ENCODE measurements around the gene STARD3NL.

The STARD3NL gene

DNA sequence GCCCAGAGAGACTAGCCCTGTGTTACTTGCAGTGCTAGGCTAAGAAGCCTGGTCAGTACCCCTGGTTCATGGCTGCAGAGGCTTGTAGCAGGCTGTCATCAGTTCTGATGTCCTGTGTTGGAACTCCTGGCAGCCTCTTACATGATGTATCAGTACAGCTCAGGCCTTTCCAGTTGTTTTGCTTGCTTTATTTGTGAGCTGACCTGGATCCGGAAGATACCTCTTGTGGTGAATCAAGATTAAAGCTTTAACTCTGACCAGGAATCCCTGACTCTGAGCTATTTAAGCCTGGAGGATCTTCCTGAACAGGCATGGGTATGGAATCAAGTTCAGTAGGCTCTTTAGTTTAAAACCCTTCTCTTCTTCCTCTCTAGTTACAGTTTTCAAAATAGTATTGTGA lies 4.4 kb downstream of the STARD3NL start:
- no peaks in the 10 kb centered on the region for H3K36me3 ChIP-seq (ENCODE audit: insufficient read depth, low read length)
- no peaks in the 10 kb centered on the region for H3F3A ChIP-seq (ENCODE audit: low read depth)
- H2AFZ ChIP-seq (ENCODE audit: low read length), result no peak overlapping the region
- H3K27me3 ChIP-seq (ENCODE audit: insufficient read depth, low read length, poor library complexity, severe bottlenecking), result no peaks in the 10 kb centered on the region
- peak overlapping the region; percentile 18 for H3K9ac ChIP-seq (ENCODE audit: low read depth, low read length, poor library complexity, severe bottlenecking)
- no peaks in the 10 kb centered on the region for H3K9me2 ChIP-seq (replicated peaks; ENCODE audit: low read depth, low read length)
- H3K4me3 ChIP-seq (ENCODE audit: low read length, poor library complexity, severe bottlenecking), result peak overlapping the region; percentile 91
- peaks cover 85% of the 10 kb centered on the region for H3K79me2 ChIP-seq (ENCODE audit: insufficient read depth, low read length)
- peaks cover 38% of the 10 kb centered on the region for H4K20me1 ChIP-seq (ENCODE audit: insufficient read depth, low read length, poor library complexity, severe bottlenecking)
- TF ChIP-seq, protein P1, sequence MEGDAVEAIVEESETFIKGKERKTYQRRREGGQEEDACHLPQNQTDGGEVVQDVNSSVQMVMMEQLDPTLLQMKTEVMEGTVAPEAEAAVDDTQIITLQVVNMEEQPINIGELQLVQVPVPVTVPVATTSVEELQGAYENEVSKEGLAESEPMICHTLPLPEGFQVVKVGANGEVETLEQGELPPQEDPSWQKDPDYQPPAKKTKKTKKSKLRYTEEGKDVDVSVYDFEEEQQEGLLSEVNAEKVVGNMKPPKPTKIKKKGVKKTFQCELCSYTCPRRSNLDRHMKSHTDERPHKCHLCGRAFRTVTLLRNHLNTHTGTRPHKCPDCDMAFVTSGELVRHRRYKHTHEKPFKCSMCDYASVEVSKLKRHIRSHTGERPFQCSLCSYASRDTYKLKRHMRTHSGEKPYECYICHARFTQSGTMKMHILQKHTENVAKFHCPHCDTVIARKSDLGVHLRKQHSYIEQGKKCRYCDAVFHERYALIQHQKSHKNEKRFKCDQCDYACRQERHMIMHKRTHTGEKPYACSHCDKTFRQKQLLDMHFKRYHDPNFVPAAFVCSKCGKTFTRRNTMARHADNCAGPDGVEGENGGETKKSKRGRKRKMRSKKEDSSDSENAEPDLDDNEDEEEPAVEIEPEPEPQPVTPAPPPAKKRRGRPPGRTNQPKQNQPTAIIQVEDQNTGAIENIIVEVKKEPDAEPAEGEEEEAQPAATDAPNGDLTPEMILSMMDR (conservative IDR thresholded peaks at IDR 0.05; ENCODE audit: low read length), result no peak
- no peak for TF ChIP-seq EZH2phosphoT487 (IDR thresholded peaks at IDR 0.05; ENCODE audit: borderline replicate concordance)
- no peaks in the 10 kb centered on the region for H3K9me3 ChIP-seq (ENCODE audit: insufficient read depth, low read depth, low read length)
- peaks cover 70% of the 10 kb centered on the region for H3K4me1 ChIP-seq (ENCODE audit: insufficient read depth, low read length, poor library complexity, severe bottlenecking)
- peak overlapping the region; percentile 92 for H3K4me2 ChIP-seq (ENCODE audit: low read depth, low read length, poor library complexity, severe bottlenecking)

DNA sequence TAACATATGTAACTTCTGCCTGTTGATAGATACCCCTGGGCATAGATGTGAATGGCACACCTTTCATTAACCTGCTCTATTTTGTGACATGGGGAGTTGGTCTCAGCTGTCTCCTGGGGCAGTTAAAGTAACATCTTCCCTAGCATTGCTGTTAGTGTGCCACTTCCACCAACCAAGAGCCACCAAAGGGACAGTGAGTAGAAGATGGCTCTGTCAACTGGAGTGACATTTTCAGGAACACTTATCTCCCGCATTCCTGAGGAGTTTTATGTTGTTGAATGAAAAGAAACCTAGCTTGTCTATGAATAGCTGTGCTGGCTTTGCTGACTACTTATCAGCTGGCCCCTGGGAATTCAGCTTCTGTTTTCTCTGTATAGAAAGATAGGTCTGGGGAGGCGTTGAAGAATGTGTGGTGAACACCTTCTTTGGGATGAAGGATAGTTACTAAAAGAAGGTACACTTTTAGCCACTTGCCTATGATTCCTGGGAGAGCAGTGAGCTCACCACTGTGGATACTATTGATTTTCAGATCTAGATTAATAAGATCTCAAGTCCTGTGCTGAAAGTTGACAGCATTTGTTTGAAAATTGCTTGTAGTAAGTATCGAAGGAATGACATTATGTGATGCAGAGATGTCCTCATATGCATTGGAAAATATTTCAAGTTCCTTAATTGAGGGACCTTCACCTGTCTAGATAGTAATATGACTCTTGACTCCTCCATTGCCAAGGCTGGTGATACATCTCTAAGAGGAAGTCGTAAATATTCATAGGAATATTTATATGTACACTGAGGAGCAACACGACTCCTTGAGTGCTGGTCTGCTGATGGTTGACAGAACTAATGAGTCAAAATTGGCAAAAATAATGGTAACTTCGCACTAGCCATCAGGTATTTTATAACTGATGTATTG lies 7.6 kb downstream of the STARD3NL start:
- Histone ChIP-seq H4K20me1 (ENCODE audit: insufficient read depth, low read length, poor library complexity, severe bottlenecking) (peaks cover 47% of the 10 kb centered on the region), H3F3A (ENCODE audit: low read depth) (no peaks in the 10 kb centered on the region), H3K27me3 (ENCODE audit: insufficient read depth, low read length, poor library complexity, severe bottlenecking) (no peaks in the 10 kb centered on the region), H3K4me2 (ENCODE audit: low read depth, low read length, poor library complexity, severe bottlenecking) (peak overlapping the region; percentile 59), H3K79me2 (ENCODE audit: insufficient read depth, low read length) (peaks cover 91% of the 10 kb centered on the region), H3K36me3 (ENCODE audit: insufficient read depth, low read length) (no peaks in the 10 kb centered on the region), H3K4me1 (ENCODE audit: insufficient read depth, low read length, poor library complexity, severe bottlenecking) (peaks cover 81% of the 10 kb centered on the region), H2AFZ (ENCODE audit: low read length) (no peak overlapping the region), H3K9me3 (ENCODE audit: insufficient read depth, low read depth, low read length) (no peaks in the 10 kb centered on the region), H3K9ac (ENCODE audit: low read depth, low read length, poor library complexity, severe bottlenecking) (no peak overlapping the region), H3K4me3 (ENCODE audit: low read length, poor library complexity, severe bottlenecking) (no peak overlapping the region), H3K9me2 (replicated peaks; ENCODE audit: low read depth, low read length) (no peaks in the 10 kb centered on the region)
- TF ChIP-seq EZH2phosphoT487 (IDR thresholded peaks at IDR 0.05; ENCODE audit: borderline replicate concordance), result no peak
- TF ChIP-seq, protein P1 (conservative IDR thresholded peaks at IDR 0.05; ENCODE audit: low read length), result no peak

DNA sequence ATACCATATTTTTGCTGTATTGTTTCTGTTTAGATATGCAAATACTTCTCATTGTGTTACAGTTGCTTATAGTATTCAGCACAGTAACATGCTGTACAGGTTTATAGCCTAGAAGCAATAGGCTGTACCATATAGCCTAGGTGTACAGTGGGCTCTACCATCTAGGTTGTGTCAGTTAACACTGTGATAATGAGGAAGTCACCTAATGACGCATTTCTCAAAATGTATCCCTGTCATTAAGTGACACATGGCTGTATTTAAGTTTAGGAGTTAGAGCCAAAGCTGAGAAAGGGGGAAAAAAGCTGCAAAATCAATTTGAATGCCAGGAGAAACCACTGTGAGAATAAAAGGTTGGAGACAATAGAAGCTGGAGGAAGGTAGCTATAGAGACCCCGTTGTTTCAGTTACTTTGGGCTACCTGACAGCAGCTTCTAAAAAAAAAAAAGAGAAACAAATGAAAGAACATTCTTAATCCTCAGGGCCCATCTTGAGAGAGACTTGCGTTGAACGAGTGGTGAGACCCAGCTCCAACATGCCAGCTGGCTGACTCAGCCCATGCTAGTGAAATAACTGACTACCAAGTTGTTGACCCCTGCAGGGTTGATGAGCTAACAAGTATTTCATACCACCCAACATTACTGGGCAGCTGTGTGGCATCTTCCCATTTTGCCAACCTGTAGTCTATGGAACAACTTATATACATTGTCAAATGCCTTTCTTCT lies 8.7 kb downstream of the STARD3NL start:
- Histone ChIP-seq H3K9me3 (ENCODE audit: insufficient read depth, low read depth, low read length) (no peaks in the 10 kb centered on the region), H3K36me3 (ENCODE audit: insufficient read depth, low read length) (no peaks in the 10 kb centered on the region), H2AFZ (ENCODE audit: low read length) (no peak overlapping the region), H3K4me1 (ENCODE audit: insufficient read depth, low read length, poor library complexity, severe bottlenecking) (peaks cover 73% of the 10 kb centered on the region), H3K27me3 (ENCODE audit: insufficient read depth, low read length, poor library complexity, severe bottlenecking) (no peaks in the 10 kb centered on the region), H3K4me3 (ENCODE audit: low read length, poor library complexity, severe bottlenecking) (no peak overlapping the region), H3K9ac (ENCODE audit: low read depth, low read length, poor library complexity, severe bottlenecking) (no peak overlapping the region), H3F3A (ENCODE audit: low read depth) (no peaks in the 10 kb centered on the region), H3K79me2 (ENCODE audit: insufficient read depth, low read length) (peaks cover 94% of the 10 kb centered on the region), H3K4me2 (ENCODE audit: low read depth, low read length, poor library complexity, severe bottlenecking) (peak overlapping the region; percentile 59), H3K9me2 (replicated peaks; ENCODE audit: low read depth, low read length) (no peaks in the 10 kb centered on the region), H4K20me1 (ENCODE audit: insufficient read depth, low read length, poor library complexity, severe bottlenecking) (peaks cover 36% of the 10 kb centered on the region)
- TF ChIP-seq EZH2phosphoT487 (IDR thresholded peaks at IDR 0.05; ENCODE audit: borderline replicate concordance), result no peak
- TF ChIP-seq, protein P1 (conservative IDR thresholded peaks at IDR 0.05; ENCODE audit: low read length), result no peak
